ENCODE results near the gene CABLES1.

Gene CABLES1

DNA sequence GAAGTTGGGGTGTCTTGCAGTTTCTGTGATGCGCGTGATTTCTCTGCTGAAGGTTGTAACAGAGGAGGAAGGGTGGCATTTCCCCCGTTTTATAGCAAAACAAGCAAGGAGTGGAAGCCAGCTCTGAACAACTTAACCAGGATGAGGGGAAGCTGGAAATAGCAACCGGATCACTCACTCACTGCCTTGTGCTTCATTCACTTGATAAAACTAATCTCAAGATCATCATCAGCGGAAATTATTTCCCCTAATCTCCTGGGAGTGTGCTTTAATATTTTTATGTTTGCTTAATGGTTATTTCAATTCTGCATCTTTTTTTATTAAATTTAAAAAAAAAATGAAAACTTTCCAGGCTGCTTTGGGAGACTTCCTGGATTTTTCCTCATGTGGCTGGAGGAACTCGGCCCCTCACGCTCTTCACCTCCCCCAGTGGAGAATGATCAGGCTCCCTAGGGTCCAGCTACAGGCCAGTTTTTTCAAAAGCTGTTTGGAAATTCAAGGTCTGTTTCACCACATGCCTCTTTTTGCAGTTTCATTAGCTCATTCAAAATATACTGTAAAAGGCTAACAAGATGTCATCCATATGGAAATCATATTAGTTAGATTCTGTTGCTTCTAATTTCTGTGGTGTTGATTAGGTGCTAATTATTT, 31.7 kb downstream of the CABLES1 start:
- ChIA-PET CTCF (no interaction called here), POLR2A (no interaction called here)
- H3K4me3 ChIP-seq (ENCODE audit: low read depth, low read length) = no peak overlapping the region
- no peak for TF ChIP-seq ZNF433 (tag by site-specific recombination; IDR thresholded peaks at IDR 0.05; ENCODE audit: low read depth)
- TF ChIP-seq ZNF600 (tag by site-specific recombination; IDR thresholded peaks at IDR 0.05) = no peak
- TF ChIP-seq REPIN1 (tag by site-specific recombination; IDR thresholded peaks at IDR 0.05; ENCODE audit: low read depth) = no peak
- TF ChIP-seq ZNF394 (tag by site-specific recombination; IDR thresholded peaks at IDR 0.05; ENCODE audit: borderline replicate concordance) = no peak
- no peak for TF ChIP-seq PBX3 (CRISPR knock-in tag; IDR thresholded peaks at IDR 0.05)
- TF ChIP-seq ZNF221 (tag by site-specific recombination; IDR thresholded peaks at IDR 0.05; ENCODE audit: borderline replicate concordance) = no peak
- no peak for TF ChIP-seq GFI1B (tag by site-specific recombination; IDR thresholded peaks at IDR 0.05)
- H3K36me3 ChIP-seq (ENCODE audit: control insufficient read depth in 2 of 2, insufficient read depth in 1 of 2, low read length in 2 of 2) = no peaks in the 10 kb centered on the region
- H3K27ac ChIP-seq (ENCODE audit: extremely low read depth, low read depth, low read length) = no peak overlapping the region
- no peaks in the 10 kb centered on the region for H3K4me1 ChIP-seq (ENCODE audit: control insufficient read depth, insufficient read depth, low read length)
- H3K9me3 ChIP-seq (ENCODE audit: control insufficient read depth, insufficient read depth, low read depth, low read length) = no peaks in the 10 kb centered on the region

- Histone ChIP-seq H3K4me1 (ENCODE audit: control insufficient read depth, insufficient read depth, low read length) (no peaks in the 10 kb centered on the region), H3K36me3 (ENCODE audit: control insufficient read depth in 2 of 2, insufficient read depth in 1 of 2, low read length in 2 of 2) (no peaks in the 10 kb centered on the region), H3K27ac (ENCODE audit: extremely low read depth, low read depth, low read length) (no peak overlapping the region), H3K4me3 (ENCODE audit: low read depth, low read length) (no peak overlapping the region), H3K9me3 (ENCODE audit: control insufficient read depth, insufficient read depth, low read depth, low read length) (no peaks in the 10 kb centered on the region)
- CTCF ChIA-PET = no interaction called here
- TF ChIP-seq ZNF529 (tag by site-specific recombination; IDR thresholded peaks at IDR 0.05; ENCODE audit: insufficient replicate concordance) = no peak
- TF ChIP-seq, protein P1, sequence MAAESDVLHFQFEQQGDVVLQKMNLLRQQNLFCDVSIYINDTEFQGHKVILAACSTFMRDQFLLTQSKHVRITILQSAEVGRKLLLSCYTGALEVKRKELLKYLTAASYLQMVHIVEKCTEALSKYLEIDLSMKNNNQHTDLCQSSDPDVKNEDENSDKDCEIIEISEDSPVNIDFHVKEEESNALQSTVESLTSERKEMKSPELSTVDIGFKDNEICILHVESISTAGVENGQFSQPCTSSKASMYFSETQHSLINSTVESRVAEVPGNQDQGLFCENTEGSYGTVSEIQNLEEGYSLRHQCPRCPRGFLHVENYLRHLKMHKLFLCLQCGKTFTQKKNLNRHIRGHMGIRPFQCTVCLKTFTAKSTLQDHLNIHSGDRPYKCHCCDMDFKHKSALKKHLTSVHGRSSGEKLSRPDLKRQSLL (tag by site-specific recombination; IDR thresholded peaks at IDR 0.05) = no peak
- no peak for TF ChIP-seq ZNF311 (tag by site-specific recombination; IDR thresholded peaks at IDR 0.05; ENCODE audit: borderline replicate concordance)
- no peak for TF ChIP-seq KLF9 (tag by site-specific recombination; IDR thresholded peaks at IDR 0.05; ENCODE audit: low read depth)
- TF ChIP-seq ZNF248 (tag by site-specific recombination; IDR thresholded peaks at IDR 0.05) = no peak
- TF ChIP-seq ZNF37A (tag by site-specific recombination; IDR thresholded peaks at IDR 0.05) = no peak
- no peak for TF ChIP-seq PRDM2 (tag by site-specific recombination; IDR thresholded peaks at IDR 0.05; ENCODE audit: borderline replicate concordance)
- no peak for TF ChIP-seq ZNF777 (tag by site-specific recombination; IDR thresholded peaks at IDR 0.05; ENCODE audit: borderline replicate concordance)
- POLR2A ChIA-PET = no interaction called here
Measured at GRCh38 chr18:23169673-23170044, 34.4 kb downstream of the CABLES1 start.
